Fibroblast of skin of right quadriceps (primary cell): Measurements from ENCODE around the gene GSAP.

Source experiments
- DNase-seq: peaks from one replicate; pipeline ENCODE4 v3.0.0-alpha.2; 2013

Gene GSAP

GRCh38 chr7:77276120-77276519 is 140.0 kb downstream of the GSAP start:
- DNase-seq = no peak

GRCh38 chr7:77275663-77276062 is 140.5 kb downstream of the GSAP start:
- DNase-seq = peak; percentile 35

GRCh38 chr7:77271766-77272165 is 144.4 kb downstream of the GSAP start:
- no peak for DNase-seq

- no peak for DNase-seq
Observed at GRCh38 chr7:77270094-77270480, 146.1 kb downstream of the GSAP start.

GRCh38 chr7:77269360-77270093 is 146.6 kb downstream of the GSAP start:
- no peak for DNase-seq

GRCh38 chr7:77266291-77266794 is 149.8 kb downstream of the GSAP start:
- DNase-seq = no peak

GRCh38 chr7:77265666-77266065 is 150.5 kb downstream of the GSAP start:
- no peak for DNase-seq

GRCh38 chr7:77262316-77262715 is 153.8 kb downstream of the GSAP start:
- no peak for DNase-seq
